Heart left ventricle (tissue), 16 donors: Measurements from ENCODE around the gene DLEU7. TPM values are rescaled to one million over a fixed set of nuclear protein-coding genes. Genes with fewer than 3 reads are reported as not detected.

Experiments used
- ATAC-seq, 4 donors: fragments of 200-7000 bp; cut with Tn5 transposase; one replicate each; pipeline ENCODE4 v1.9.1; 2020 to 2022; ENCODE audit warnings: moderate library complexity in 4 of 4, mild to moderate bottlenecking in 3 of 4, moderate number of reproducible peaks in 1 of 4
- DNase-seq, 5 donors: peaks; one replicate each; pipeline ENCODE4 v3.0.0-alpha.2; 2020
- H3K27ac ChIP-seq, 12 donors: fragments of 200-600 bp; sonication (generic) in 4 of 12; one replicate each; pipeline versions ENCODE4 v1.5.0 to v1.8.0; 2016 to 2022; ENCODE audit warnings: mild to moderate bottlenecking in 2 of 12
- H3K27me3 ChIP-seq, 9 donors: fragments of 200-600 bp; sonication (generic) in 2 of 9; one replicate each; pipeline versions ENCODE4 v1.5.1 to v1.8.0; 2016 to 2022; ENCODE audit warnings: mild to moderate bottlenecking in 3 of 9
- H3K36me3 ChIP-seq, 9 donors: fragments of 200-600 bp; sonication (generic) in 2 of 9; one replicate each; pipeline versions ENCODE4 v1.5.0 to v1.8.0; 2018 to 2022; ENCODE audit warnings: mild to moderate bottlenecking in 2 of 9
- H3K4me1 ChIP-seq, 12 donors: fragments of 200-600 bp; sonication (generic) in 4 of 12; one replicate each; pipeline versions ENCODE4 v1.5.0 to v1.8.0; 2016 to 2022; ENCODE audit warnings: mild to moderate bottlenecking in 3 of 12
- H3K4me3 ChIP-seq, 12 donors: fragments of 200-600 bp; sonication (generic) in 4 of 12; one replicate each; pipeline versions ENCODE4 v1.5.0 to v1.8.0; 2017 to 2022; ENCODE audit warnings: mild to moderate bottlenecking in 9 of 12, moderate library complexity in 4 of 12
- H3K9me3 ChIP-seq, 12 donors: fragments of 200-600 bp; sonication (generic) in 4 of 12; one replicate each; pipeline versions ENCODE4 v1.5.0 to v1.8.0; 2016 to 2022; ENCODE audit warnings: mild to moderate bottlenecking in 1 of 12
- POLR2A ChIP-seq, 2 donors: fragments of 450-650 bp; IDR thresholded peaks; one replicate each; pipeline ENCODE4 v1.6.1; 2017; ENCODE audit warnings: antibody characterized with exemption in 2 of 2, mild to moderate bottlenecking in 2 of 2, moderate library complexity in 2 of 2
- WGBS, 4 donors: extraction: QIAGEN DNeasy Blood & Tissue Kit in 2 of 4; methylation state at CpG; one replicate each; pipeline versions ENCODE4 v1.1.5 to v1.1.7; 2013 to 2018; 5-methylcytosine and 5-hydroxymethylcytosine counted together
- intact Hi-C, 10 donors: fragments of 100-400 bp; cut with DNase I; formaldehyde crosslinking; loops; one replicate each; pipeline versions ENCODE4 v1.11.1 to v1.14.2; 2022
- polyA plus RNA-seq, 2 donors: library from polyadenylated mRNA; stranded (reverse); fragments of 200-250 nt; gene quantifications; one replicate each; pipeline ENCODE4 v1.2.3, GENCODE V29; 2013
- total RNA-seq, 9 donors: library from RNA; depleted of rRNA in 2 of 9; stranded (reverse); fragments of >200 nt in 2 of 9; fragmentation: NEBNext Ultra II Directional in 3 of 9; extraction: Animal tissue kit (Norgen Biotek cat#: 25700) in 3 of 9; gene quantifications; one replicate each; pipeline versions ENCODE4 v1.1.0 to v1.2.4, GENCODE V29; 2016 to 2023
- TF ChIP-seq, protein P1 (sequence below), 12 donors: fragments of 200-600 bp; sonication (generic) in 4 of 12; IDR thresholded peaks; one replicate each; pipeline versions ENCODE4 v1.5.0 to v1.8.0; 2018 to 2022; ENCODE audit warnings: antibody characterized with exemption in 12 of 12, mild to moderate bottlenecking in 5 of 12
- donor health status: ischemic (EF 13 %, LVEDD 7.1; RV severe dilation, severe dysfunction).
- donor health status: healthy with polysubstance abuse.
- donor health status: DM: no; HTN: yes; CAD: no.
- donor health status: DM: no; HTN: no; CAD: no.
- donor health status: ischemic (EF 25% LVEDD 6.9; RV normal size, moderate dysfunction).
- donor health status: ischemic (EF 25% LVEDD 5.7; RV mildly dilated, moderate dysfunction).
- donor health status: healthy.
- donor health status: DM: yes; HTN: yes; CAD: no.
- donor health status: ischemic (EF 35%, LVEDD 5.7; RV mildly dilated, moderate dysfunction).
- donor health status: nonischemic (EF 11% LVEDD 7.7; RV severe dilation, severe dysfunction).
- donor health status: DM: yes; HTN: yes; CAD: no.
- donor health status: PGD.
- donor health status: ischemic (EF 29% LVEDD 5.4; RV normal size, mild dysfunction).
- donor health status: nonischemic (EF 23%, LVEDD 6.1; RV moderate dilation, normal function).

Gene DLEU7
- total and polyA plus RNA-seq, 11 donors: 0.06 to 0.93 (median 0.24) TPM; not detected in 7

DNA sequence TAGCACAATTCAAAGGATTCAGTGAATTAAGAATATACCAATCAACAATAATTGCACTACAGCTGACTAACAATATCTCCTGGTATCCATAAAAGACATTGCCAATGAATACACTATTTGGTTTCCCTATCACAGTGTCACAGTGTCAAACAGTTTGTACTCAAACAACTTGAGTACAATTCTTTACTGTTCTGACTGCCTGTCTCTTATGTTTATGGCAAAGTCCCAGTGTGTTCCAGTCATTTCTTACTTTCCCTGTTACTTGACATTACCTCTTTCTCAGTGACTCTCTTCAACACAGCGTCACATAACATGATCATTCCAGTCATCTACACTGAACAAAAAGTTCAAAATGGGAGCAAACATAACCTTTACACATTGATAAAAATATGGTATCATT is 44.9 kb upstream of the DLEU7 start:
- no peaks in the 10 kb centered on the region for H3K27me3 ChIP-seq
- TF ChIP-seq, protein P1, sequence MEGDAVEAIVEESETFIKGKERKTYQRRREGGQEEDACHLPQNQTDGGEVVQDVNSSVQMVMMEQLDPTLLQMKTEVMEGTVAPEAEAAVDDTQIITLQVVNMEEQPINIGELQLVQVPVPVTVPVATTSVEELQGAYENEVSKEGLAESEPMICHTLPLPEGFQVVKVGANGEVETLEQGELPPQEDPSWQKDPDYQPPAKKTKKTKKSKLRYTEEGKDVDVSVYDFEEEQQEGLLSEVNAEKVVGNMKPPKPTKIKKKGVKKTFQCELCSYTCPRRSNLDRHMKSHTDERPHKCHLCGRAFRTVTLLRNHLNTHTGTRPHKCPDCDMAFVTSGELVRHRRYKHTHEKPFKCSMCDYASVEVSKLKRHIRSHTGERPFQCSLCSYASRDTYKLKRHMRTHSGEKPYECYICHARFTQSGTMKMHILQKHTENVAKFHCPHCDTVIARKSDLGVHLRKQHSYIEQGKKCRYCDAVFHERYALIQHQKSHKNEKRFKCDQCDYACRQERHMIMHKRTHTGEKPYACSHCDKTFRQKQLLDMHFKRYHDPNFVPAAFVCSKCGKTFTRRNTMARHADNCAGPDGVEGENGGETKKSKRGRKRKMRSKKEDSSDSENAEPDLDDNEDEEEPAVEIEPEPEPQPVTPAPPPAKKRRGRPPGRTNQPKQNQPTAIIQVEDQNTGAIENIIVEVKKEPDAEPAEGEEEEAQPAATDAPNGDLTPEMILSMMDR (IDR thresholded peaks at IDR 0.05): no peak
- TF ChIP-seq POLR2A (IDR thresholded peaks at IDR 0.05): no peak
- intact Hi-C loops: loop anchor here in 1 of 10 donors (10.0 kb wide), 1 partner anchor 54 kb away; no protein-coding TSS in a partner anchor
- H3K27ac ChIP-seq: no peak overlapping the region
- peaks cover 0 to 5% (median 0%) of the 10 kb centered on the region in 12 donors for H3K9me3 ChIP-seq
- no peak for ATAC-seq
- WGBS, 4 donors: 0 to 100% (median 71%) methylated on average over 1 of the region's 1 CpG
- no peak for DNase-seq
- H3K4me3 ChIP-seq: no peak overlapping the region
- H3K36me3 ChIP-seq: no peaks in the 10 kb centered on the region
- H3K4me1 ChIP-seq: peaks cover 0 to 11% (median 0%) of the 10 kb centered on the region in 12 donors

DNA sequence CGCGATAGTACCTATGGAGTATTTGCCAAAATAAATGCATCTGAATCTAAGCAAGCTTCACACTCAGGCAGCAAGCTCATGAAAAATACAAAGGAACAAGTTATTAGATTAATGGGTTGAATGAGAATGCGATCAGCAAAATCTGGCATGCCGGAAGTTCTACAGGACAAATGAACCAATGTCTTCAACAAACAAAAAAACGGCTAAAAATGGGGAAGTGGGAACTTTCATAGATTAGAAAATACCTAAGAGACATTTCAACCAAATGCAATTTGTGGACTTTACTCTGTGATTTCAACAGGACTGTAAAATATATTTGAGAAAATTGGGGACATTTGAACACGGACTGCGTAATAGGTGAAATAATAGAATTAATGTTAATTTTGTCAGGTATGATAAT is 43.7 kb upstream of the DLEU7 start:
- no peaks in the 10 kb centered on the region for H3K27me3 ChIP-seq
- 93 to 95% (median 94%) methylated on average over 7 of the region's 7 CpGs for WGBS, 4 donors
- peaks cover 0 to 11% (median 0%) of the 10 kb centered on the region in 12 donors for H3K9me3 ChIP-seq
- H3K27ac ChIP-seq: no peak overlapping the region
- intact Hi-C loops: loop anchor here in 1 of 10 donors (10.0 kb wide), 1 partner anchor 52 kb away; no protein-coding TSS in a partner anchor
- H3K4me3 ChIP-seq: no peak overlapping the region
- H3K4me1 ChIP-seq: no peaks in the 10 kb centered on the region
- H3K36me3 ChIP-seq: no peaks in the 10 kb centered on the region
- no peak for TF ChIP-seq POLR2A (IDR thresholded peaks at IDR 0.05)
- TF ChIP-seq, protein P1 (IDR thresholded peaks at IDR 0.05): no peak
- DNase-seq (no peak), ATAC-seq (no peak)

DNA sequence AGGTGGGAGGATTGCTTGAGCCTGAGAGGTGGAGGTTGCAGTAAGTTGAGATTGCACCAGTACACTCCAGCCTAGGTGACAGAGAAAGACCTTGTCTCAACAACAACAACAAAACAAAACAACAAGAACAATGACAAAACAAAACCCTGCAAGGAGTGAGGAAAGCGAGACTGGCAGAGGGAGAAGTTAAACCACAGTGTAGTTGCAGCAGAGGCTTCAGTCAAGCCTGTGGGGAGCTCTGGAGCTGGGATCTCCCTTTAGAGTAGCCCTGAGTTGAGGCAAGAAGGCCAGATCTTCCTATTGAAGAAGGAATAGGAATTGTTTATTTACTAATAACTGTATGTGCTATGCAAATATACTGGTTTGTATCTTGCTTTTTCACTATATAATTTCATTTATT is 40.8 kb upstream of the DLEU7 start:
- Histone ChIP-seq H3K27ac (no peak overlapping the region), H3K36me3 (no peaks in the 10 kb centered on the region), H3K9me3 (peaks cover 0 to 9% (median 0%) of the 10 kb centered on the region in 12 donors), H3K4me3 (no peak overlapping the region), H3K27me3 (no peaks in the 10 kb centered on the region), H3K4me1 (no peaks in the 10 kb centered on the region)
- no peak for ATAC-seq
- intact Hi-C loops: loop anchor here in 1 of 10 donors (10.0 kb wide), 1 partner anchor 49 kb away; no protein-coding TSS in a partner anchor
- 88 to 92% (median 90%) methylated on average over 1 of the region's 1 CpG for WGBS, 4 donors
- DNase-seq: no peak
- TF ChIP-seq POLR2A (IDR thresholded peaks at IDR 0.05): no peak
- TF ChIP-seq, protein P1 (IDR thresholded peaks at IDR 0.05): no peak

DNA sequence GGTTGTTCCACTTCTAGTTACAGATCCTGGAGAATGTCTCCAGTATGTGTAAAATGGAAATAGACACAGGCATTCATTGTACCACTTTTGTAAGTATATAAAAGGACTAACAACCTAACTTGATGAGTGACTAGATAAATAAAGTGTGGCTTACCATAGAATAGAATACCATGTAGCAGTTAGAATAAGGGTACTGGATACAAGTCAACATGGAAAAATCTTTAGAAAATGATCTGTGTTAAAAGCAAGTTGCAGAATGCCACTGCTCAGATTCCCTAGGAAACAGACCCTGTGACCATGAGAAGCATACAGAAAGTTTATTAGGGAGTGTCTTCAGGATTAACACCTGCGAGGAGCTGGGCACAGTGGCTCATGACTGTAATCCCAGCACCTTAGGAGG is 40.2 kb upstream of the DLEU7 start:
- intact Hi-C loops: loop anchor here in 1 of 10 donors (10.0 kb wide), 1 partner anchor 49 kb away; no protein-coding TSS in a partner anchor
- ATAC-seq: no peak
- no peaks in the 10 kb centered on the region for H3K4me1 ChIP-seq

More for the DNA sequence above, 40.2 kb upstream of the DLEU7 start:
- DNase-seq: no peak
- H3K27me3 ChIP-seq: no peaks in the 10 kb centered on the region
- no peak overlapping the region for H3K27ac ChIP-seq
- no peaks in the 10 kb centered on the region for H3K36me3 ChIP-seq
- H3K4me3 ChIP-seq: no peak overlapping the region
- 88 to 92% (median 90%) methylated on average over 1 of the region's 1 CpG for WGBS, 4 donors
- peaks cover 0 to 9% (median 0%) of the 10 kb centered on the region in 12 donors for H3K9me3 ChIP-seq
- TF ChIP-seq, protein P1 (IDR thresholded peaks at IDR 0.05): no peak
- no peak for TF ChIP-seq POLR2A (IDR thresholded peaks at IDR 0.05)
